GM19324 (cell line): ENCODE results near the gene FZD7.

Experiments
- ATAC-seq: cut with Tn5 transposase; IDR thresholded peaks from one replicate; pipeline ENCODE4 v1.9.1; 2021; ENCODE audit warnings: mild to moderate bottlenecking, moderate library complexity; ENCODE audit not compliant: unreplicated experiment, low FRiP score

FZD7 gene

GRCh38 chr2:202064171-202064880, 30.7 kb downstream of the FZD7 start:
- no peak for ATAC-seq

GRCh38 chr2:202064881-202065230, 31.2 kb downstream of the FZD7 start:
- no peak for ATAC-seq

- ATAC-seq: no peak
These were observed 32.2 kb downstream of the FZD7 start for GRCh38 chr2:202065876-202066275.

GRCh38 chr2:202066875-202067274, 33.2 kb downstream of the FZD7 start:
- no peak for ATAC-seq

GRCh38 chr2:202067589-202067988, 33.9 kb downstream of the FZD7 start:
- no peak for ATAC-seq

- no peak for ATAC-seq
These were observed 35.8 kb downstream of the FZD7 start for GRCh38 chr2:202069170-202070067.

GRCh38 chr2:202071107-202071506, 37.5 kb downstream of the FZD7 start:
- no peak for ATAC-seq

GRCh38 chr2:202072226-202072625, 38.6 kb downstream of the FZD7 start:
- ATAC-seq: no peak

- no peak for ATAC-seq
These were observed 39.2 kb downstream of the FZD7 start, which contains the start of gene KIAA2012 for GRCh38 chr2:202072737-202073401. Gene KIAA2012 (plus strand): TSS chr2:202073255. CDS start chr2:202073628, 373 bp downstream.

GRCh38 chr2:202074324-202074723, 40.7 kb downstream of the FZD7 start:
- no peak for ATAC-seq

GRCh38 chr2:202079310-202079709, 45.7 kb downstream of the FZD7 start:
- ATAC-seq: no peak

- ATAC-seq: no peak
These were observed 50.6 kb downstream of the FZD7 start for GRCh38 chr2:202084265-202084664.
